ENCODE results near the gene TMEM41A. TPM values are rescaled to one million over a fixed set of nuclear protein-coding genes. Genes with fewer than 3 reads are reported as not detected.
A peak's percentile ranks its signal among the peaks of the same experiment; 100 is the strongest.

The TMEM41A gene
- total RNA-seq, 1 donor from 2014 or later, result 14.5 TPM

DNA sequence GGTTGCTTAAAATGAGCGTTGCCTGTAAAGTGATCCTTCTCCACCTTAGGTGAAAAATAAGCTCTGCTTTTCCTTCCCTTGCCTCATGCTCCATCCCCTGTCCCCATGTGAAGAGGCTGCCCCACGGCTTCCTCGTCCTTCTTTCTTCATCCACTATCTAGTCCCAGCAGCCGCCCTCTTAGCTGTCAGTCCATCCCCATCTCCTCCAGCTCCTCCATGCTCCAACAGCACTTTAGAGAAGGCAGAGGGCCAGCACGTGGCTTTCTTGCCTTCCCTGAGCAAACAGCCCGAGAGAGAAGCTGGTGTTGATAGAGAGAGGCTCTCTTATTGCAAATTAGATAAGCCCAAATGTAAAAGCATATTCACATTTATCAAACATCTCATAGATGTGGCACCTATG lies 9.0 kb upstream of the TMEM41A start:
- no peak for TF ChIP-seq CTCF (IDR thresholded peaks at IDR 0.05; ENCODE audit: insufficient read depth, low read length, severe bottlenecking)
- no peak for FAIRE-seq

GRCh38 chr3:185504636-185505035 lies 5.8 kb upstream of the TMEM41A start:
- Histone ChIP-seq H3K27me3 (ENCODE audit: control insufficient read depth, insufficient read depth, low read length) (no peaks in the 10 kb centered on the region), H3K4me3 (ENCODE audit: low read depth, low read length) (no peak overlapping the region), H3K36me3 (ENCODE audit: control insufficient read depth, insufficient read depth, low read length) (no peaks in the 10 kb centered on the region)
- TF ChIP-seq CTCF (IDR thresholded peaks at IDR 0.05; ENCODE audit: insufficient read depth, low read length, severe bottlenecking), result no peak
- FAIRE-seq, result no peak
- DNase-seq (ENCODE audit: low read depth), result peak; percentile 70

More for the DNA sequence above, 9.0 kb upstream of the TMEM41A start:
- no peaks in the 10 kb centered on the region for H3K27me3 ChIP-seq (ENCODE audit: control insufficient read depth, insufficient read depth, low read length)
- H3K4me3 ChIP-seq (ENCODE audit: low read depth, low read length), result no peak overlapping the region
- DNase-seq (ENCODE audit: low read depth), result no peak
- H3K36me3 ChIP-seq (ENCODE audit: control insufficient read depth, insufficient read depth, low read length), result no peaks in the 10 kb centered on the region

GRCh38 chr3:185503521-185503920 lies 4.7 kb upstream of the TMEM41A start:
- no peak for FAIRE-seq
- H3K4me3 ChIP-seq (ENCODE audit: low read depth, low read length), result no peak overlapping the region
- no peak for TF ChIP-seq CTCF (IDR thresholded peaks at IDR 0.05; ENCODE audit: insufficient read depth, low read length, severe bottlenecking)
- no peaks in the 10 kb centered on the region for H3K36me3 ChIP-seq (ENCODE audit: control insufficient read depth, insufficient read depth, low read length)
- H3K27me3 ChIP-seq (ENCODE audit: control insufficient read depth, insufficient read depth, low read length), result no peaks in the 10 kb centered on the region
- peak; percentile 18 for DNase-seq (ENCODE audit: low read depth)

- no peak overlapping the region for H3K4me3 ChIP-seq (ENCODE audit: low read depth, low read length)
- TF ChIP-seq CTCF (IDR thresholded peaks at IDR 0.05; ENCODE audit: insufficient read depth, low read length, severe bottlenecking), result no peak
- FAIRE-seq, result no peak
- no peaks in the 10 kb centered on the region for H3K27me3 ChIP-seq (ENCODE audit: control insufficient read depth, insufficient read depth, low read length)
- DNase-seq (ENCODE audit: low read depth), result no peak
- no peaks in the 10 kb centered on the region for H3K36me3 ChIP-seq (ENCODE audit: control insufficient read depth, insufficient read depth, low read length)
Measured at GRCh38 chr3:185502987-185503386, 4.2 kb upstream of the TMEM41A start.

GRCh38 chr3:185490241-185490640 lies 8.6 kb downstream of the TMEM41A start:
- H3K27me3 ChIP-seq (ENCODE audit: control insufficient read depth, insufficient read depth, low read length), result no peaks in the 10 kb centered on the region
- DNase-seq (ENCODE audit: low read depth), result peak; percentile 74
- FAIRE-seq, result no peak
- TF ChIP-seq CTCF (IDR thresholded peaks at IDR 0.05; ENCODE audit: insufficient read depth, low read length, severe bottlenecking), result no peak
- no peak overlapping the region for H3K4me3 ChIP-seq (ENCODE audit: low read depth, low read length)
- H3K36me3 ChIP-seq (ENCODE audit: control insufficient read depth, insufficient read depth, low read length), result peaks cover 9% of the 10 kb centered on the region

GRCh38 chr3:185489462-185489861 lies 9.4 kb downstream of the TMEM41A start:
- DNase-seq (ENCODE audit: low read depth) (peak; percentile 81), FAIRE-seq (no peak)
- no peak for TF ChIP-seq CTCF (IDR thresholded peaks at IDR 0.05; ENCODE audit: insufficient read depth, low read length, severe bottlenecking)
- Histone ChIP-seq H3K36me3 (ENCODE audit: control insufficient read depth, insufficient read depth, low read length) (peaks cover 5% of the 10 kb centered on the region), H3K4me3 (ENCODE audit: low read depth, low read length) (no peak overlapping the region), H3K27me3 (ENCODE audit: control insufficient read depth, insufficient read depth, low read length) (no peaks in the 10 kb centered on the region)

Data from bronchial epithelial cell (primary cell).